AG04449 (cell line): ENCODE results near the gene DTNA.

ENCODE experiments used
- CTCF ChIA-PET: fragments of 350-600 bp; formaldehyde crosslinking; extraction: SDS; loops from one replicate; lab custom pipeline; 2021; ENCODE audit warnings: antibody characterized with exemption; lab: Yijun Ruan, JAX
- POLR2A ChIA-PET: fragments of 400-600, 350-600 bp; formaldehyde crosslinking; extraction: SDS; loops from one replicate; lab custom pipeline; 2020; ENCODE audit warnings: antibody characterized with exemption, inconsistent platforms; lab: Yijun Ruan, JAX
- DNase-seq: peaks from one replicate; pipeline ENCODE4 v3.0.0-alpha.2; 2010; ENCODE audit warnings: low read depth, low spot score
- H3K4me3 ChIP-seq: 2 replicates; pipeline ENCODE4 v1.5.1; 2011; ENCODE audit warnings: low read depth, mild to moderate bottlenecking, control low read depth, low read length
- TF ChIP-seq, protein P1 (sequence below): IDR thresholded peaks from one replicate; pipeline ENCODE4 v1.5.1; 2011; ENCODE audit warnings: mild to moderate bottlenecking, moderate library complexity, low read length, control low read depth, inconsistent platforms; ENCODE audit not compliant: insufficient read depth; ENCODE audit errors: missing control alignments

Gene DTNA

GRCh38 chr18:34764451-34764850 lies 54.4 kb downstream of the DTNA start:
- POLR2A ChIA-PET, result no interaction called here
- no peak for DNase-seq
- TF ChIP-seq, protein P1, sequence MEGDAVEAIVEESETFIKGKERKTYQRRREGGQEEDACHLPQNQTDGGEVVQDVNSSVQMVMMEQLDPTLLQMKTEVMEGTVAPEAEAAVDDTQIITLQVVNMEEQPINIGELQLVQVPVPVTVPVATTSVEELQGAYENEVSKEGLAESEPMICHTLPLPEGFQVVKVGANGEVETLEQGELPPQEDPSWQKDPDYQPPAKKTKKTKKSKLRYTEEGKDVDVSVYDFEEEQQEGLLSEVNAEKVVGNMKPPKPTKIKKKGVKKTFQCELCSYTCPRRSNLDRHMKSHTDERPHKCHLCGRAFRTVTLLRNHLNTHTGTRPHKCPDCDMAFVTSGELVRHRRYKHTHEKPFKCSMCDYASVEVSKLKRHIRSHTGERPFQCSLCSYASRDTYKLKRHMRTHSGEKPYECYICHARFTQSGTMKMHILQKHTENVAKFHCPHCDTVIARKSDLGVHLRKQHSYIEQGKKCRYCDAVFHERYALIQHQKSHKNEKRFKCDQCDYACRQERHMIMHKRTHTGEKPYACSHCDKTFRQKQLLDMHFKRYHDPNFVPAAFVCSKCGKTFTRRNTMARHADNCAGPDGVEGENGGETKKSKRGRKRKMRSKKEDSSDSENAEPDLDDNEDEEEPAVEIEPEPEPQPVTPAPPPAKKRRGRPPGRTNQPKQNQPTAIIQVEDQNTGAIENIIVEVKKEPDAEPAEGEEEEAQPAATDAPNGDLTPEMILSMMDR, result no peak
- H3K4me3 ChIP-seq, result no peak overlapping the region
- CTCF ChIA-PET, result interaction anchor here (1.6 to 4.9 kb wide), 3 partner anchors 15 to 103 kb away, joined by 4 to 33 read pairs (median 6); no protein-coding TSS in a partner anchor

DNA sequence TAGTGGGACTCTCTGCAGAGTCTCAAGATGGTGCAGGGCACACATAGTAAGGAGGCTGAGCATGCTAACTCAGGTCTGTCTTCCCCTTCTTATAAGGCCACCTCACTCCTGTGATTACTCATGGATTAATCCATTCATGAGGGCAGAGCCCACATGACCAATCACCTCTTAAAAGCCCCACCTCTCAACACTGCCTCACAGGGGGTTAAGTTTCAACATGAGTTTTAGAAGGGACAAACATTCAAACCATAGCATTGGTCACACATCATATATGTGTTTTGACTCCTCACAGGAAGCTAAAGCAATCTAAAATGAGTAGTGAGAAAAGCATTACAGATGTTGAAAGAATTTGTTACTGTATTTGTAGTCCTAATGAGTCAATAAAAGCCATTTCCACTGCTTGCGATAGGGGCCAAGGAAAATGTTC lies 57.5 kb downstream of the DTNA start:
- H3K4me3 ChIP-seq, result no peak overlapping the region
- peak; percentile 96 for DNase-seq
- ChIA-PET POLR2A (interaction anchor here (1.4 to 1.5 kb wide), 2 partner anchors 16 to 58 kb away, joined by 6 read pairs; partner anchors contain the start of gene DTNA), CTCF (interaction anchor here (0.6 to 4.9 kb wide), 4 partner anchors 20 to 106 kb away, joined by 3 to 33 read pairs (median 4); no protein-coding TSS in a partner anchor)
- TF ChIP-seq, protein P1, result no peak

DNA sequence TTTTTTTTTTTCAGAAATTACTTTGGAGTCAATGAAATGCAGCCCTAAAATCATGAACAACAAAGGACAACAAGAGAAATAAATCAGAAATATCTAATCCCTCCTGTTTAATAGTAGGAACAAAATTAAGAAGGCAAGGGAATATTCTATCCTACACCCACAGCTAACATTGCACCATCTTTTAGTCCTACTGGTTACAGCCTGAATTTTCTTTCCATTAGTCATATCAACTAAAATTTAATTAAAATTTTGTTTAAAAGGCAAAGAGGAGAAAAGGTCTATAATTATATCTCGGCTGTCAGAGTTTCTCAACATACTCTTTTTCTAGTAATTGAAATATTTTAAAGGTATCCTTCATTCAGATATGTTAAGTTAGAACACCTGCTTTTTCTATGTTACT lies 61.9 kb downstream of the DTNA start:
- ChIA-PET CTCF (interaction anchor here (1.0 to 3.6 kb wide), 3 partner anchors 16 to 119 kb away, joined by 3 to 39 read pairs (median 3); no protein-coding TSS in a partner anchor), POLR2A (no interaction called here)
- DNase-seq, result no peak

DNA sequence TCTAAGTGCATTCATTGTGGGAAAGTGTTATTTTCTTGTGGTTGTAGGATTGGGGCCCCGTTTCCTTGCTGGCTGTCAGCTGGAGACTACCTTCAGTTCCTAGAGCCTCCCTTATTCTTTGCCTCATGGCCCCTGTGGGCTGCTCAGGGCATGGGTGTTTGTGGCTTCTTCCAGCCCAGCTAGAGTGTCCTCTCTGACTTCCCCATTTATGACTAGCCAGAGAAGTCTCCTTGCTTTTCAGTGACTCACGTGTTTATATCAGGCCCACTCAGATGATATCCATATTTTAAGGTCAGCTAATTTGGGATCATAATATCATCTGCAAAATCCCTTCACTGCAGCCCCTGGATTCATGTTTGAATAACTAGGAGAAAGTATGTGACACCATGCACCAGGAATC lies 62.8 kb downstream of the DTNA start:
- ChIA-PET CTCF (interaction anchor here (1.0 to 3.6 kb wide), 4 partner anchors 11 to 112 kb away, joined by 3 to 39 read pairs (median 6); no protein-coding TSS in a partner anchor), POLR2A (no interaction called here)
- no peak overlapping the region for H3K4me3 ChIP-seq
- no peak for DNase-seq
- TF ChIP-seq, protein P1, result no peak

More for the DNA sequence above, 61.9 kb downstream of the DTNA start:
- TF ChIP-seq, protein P1, result no peak
- H3K4me3 ChIP-seq, result no peak overlapping the region

DNA sequence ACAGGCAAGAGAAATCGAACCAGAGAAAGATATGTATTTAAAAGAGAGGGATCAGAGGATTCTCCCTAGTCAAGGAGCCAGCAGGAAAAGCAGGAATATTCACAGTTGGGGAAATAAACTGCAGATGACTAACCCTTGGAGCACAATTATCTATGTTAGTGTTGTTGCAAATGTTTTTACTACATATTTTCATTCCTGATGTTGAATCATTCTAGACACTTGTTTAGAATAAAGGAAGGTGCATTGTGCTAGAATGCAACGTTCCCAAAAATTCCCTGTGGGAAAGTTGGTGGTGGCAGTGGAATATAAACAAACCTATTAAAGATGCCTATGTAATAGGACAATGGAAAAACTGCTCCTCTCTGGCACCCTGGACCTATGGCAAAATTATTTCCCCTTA lies 63.3 kb downstream of the DTNA start:
- no peak for DNase-seq
- TF ChIP-seq, protein P1, result no peak
- CTCF ChIA-PET, result interaction anchor here (1.0 to 3.6 kb wide), 4 partner anchors 10 to 112 kb away, joined by 3 to 39 read pairs (median 7); no protein-coding TSS in a partner anchor
- POLR2A ChIA-PET, result no interaction called here
- no peak overlapping the region for H3K4me3 ChIP-seq

DNA sequence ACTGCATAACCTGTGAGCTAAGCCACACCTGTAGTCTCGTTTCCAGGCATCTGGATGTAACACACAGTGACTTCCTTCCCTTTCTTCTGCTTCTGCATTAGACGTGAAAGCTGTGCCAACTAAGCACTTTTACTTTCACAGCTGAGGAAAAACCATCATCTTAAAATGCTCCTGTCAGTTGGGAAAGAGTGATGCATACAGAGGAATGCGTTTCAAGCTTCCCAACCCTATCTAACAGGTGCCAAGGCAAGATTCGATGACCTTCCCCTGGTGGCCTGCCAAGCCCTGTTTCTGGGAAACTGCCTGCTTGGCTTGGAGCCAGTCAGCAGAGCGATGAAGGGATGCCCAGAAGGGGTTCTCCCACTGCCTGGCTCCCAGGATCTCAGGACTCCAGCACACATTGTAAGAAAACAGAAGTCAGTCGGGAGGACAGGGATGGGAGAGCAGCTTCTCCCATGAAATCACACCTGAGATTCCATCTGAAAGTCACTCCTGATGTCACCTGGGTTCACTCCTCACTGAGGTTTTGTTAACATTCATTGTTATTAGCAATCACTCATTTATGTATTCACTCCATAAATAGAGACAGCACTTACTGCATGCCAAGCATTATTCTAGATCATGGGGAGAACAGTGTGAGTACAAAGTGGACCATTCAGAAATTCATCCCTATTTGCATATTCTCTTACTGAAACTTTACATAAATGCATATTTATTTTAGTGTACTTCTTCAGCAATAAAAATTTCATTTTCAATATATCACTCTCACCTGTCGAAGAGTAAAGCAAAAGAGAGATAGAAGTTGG lies 64.1 kb downstream of the DTNA start:
- DNase-seq, result no peak
- CTCF ChIA-PET, result interaction anchor here (1.0 to 3.6 kb wide), 3 partner anchors 10 to 113 kb away, joined by 6 to 39 read pairs (median 8); no protein-coding TSS in a partner anchor
- POLR2A ChIA-PET, result no interaction called here
- H3K4me3 ChIP-seq, result no peak overlapping the region
- TF ChIP-seq, protein P1, result no peak
